NCI-H446 treated with DMSO at 0.1 percent for 48 hours (cell line): ENCODE measurements around the gene SMIM14.
"Not testable (repeated sequence)": the region's sequence is repeated elsewhere in the genome, so short reads cannot be mapped to it uniquely, and the experiment has no call there.

Experiments used
- DNase-seq: peaks from one replicate; lab custom pipeline; 2025; lab: John Stamatoyannopoulos, UW

The SMIM14 gene

GRCh38 chr4:39530682-39531081 is 108.0 kb downstream of the SMIM14 start:
- no peak for DNase-seq

- DNase-seq = no peak
These were observed 109.1 kb downstream of the SMIM14 start for GRCh38 chr4:39529534-39529933.

GRCh38 chr4:39528061-39528465 is 110.6 kb downstream of the SMIM14 start:
- DNase-seq = no peak

- peak; percentile 90 for DNase-seq
These were observed 111.2 kb downstream of the SMIM14 start, which contains the start of gene UGDH for GRCh38 chr4:39527296-39528060. UGDH (minus strand) TSS chr4:39527439; CDS start chr4:39521512, 5,927 bp downstream.

GRCh38 chr4:39526765-39527295 is 111.8 kb downstream of the SMIM14 start:
- DNase-seq = no peak

GRCh38 chr4:39525822-39526690 is 112.6 kb downstream of the SMIM14 start:
- no peak for DNase-seq

- DNase-seq = no peak
These were observed 114.3 kb downstream of the SMIM14 start for GRCh38 chr4:39524161-39524957.

- DNase-seq = no peak
These were observed 116.6 kb downstream of the SMIM14 start for GRCh38 chr4:39522068-39522467.

- no peak for DNase-seq
These were observed 117.3 kb downstream of the SMIM14 start for GRCh38 chr4:39521253-39521919.

- DNase-seq = no peak
These were observed 120.2 kb downstream of the SMIM14 start for GRCh38 chr4:39518484-39518883.

- DNase-seq = no peak
These were observed 122.2 kb downstream of the SMIM14 start for GRCh38 chr4:39516407-39516966.

- DNase-seq = not testable (repeated sequence)
These were observed 122.8 kb downstream of the SMIM14 start for GRCh38 chr4:39515669-39516401.

- DNase-seq = no peak
These were observed 123.7 kb downstream of the SMIM14 start for GRCh38 chr4:39514888-39515401.

GRCh38 chr4:39514266-39514665 is 124.4 kb downstream of the SMIM14 start:
- not testable (repeated sequence) for DNase-seq

- DNase-seq = no peak
These were observed 128.2 kb downstream of the SMIM14 start for GRCh38 chr4:39510348-39510929.

GRCh38 chr4:39505581-39505980 is 133.1 kb downstream of the SMIM14 start:
- DNase-seq = no peak

- no peak for DNase-seq
These were observed 134.1 kb downstream of the SMIM14 start for GRCh38 chr4:39504538-39504937.

- DNase-seq = not testable (repeated sequence)
These were observed 136.0 kb downstream of the SMIM14 start for GRCh38 chr4:39502664-39503035.

- DNase-seq = no peak
These were observed 136.5 kb downstream of the SMIM14 start for GRCh38 chr4:39502019-39502663.
